KOPT-K1 (cell line): ENCODE measurements around the gene NINJ2.
A peak's percentile ranks its signal among the peaks of the same experiment; 100 is the strongest.

Source experiments
- H3K27ac ChIP-seq: fragments of 200-600 bp; sonication (generic); 2 replicates; pipeline ENCODE4 v1.5.1; 2016; ENCODE audit warnings: antibody characterized with exemption, mild to moderate bottlenecking, low read depth, low read length; ENCODE audit not compliant: poor library complexity, severe bottlenecking
- H3K36me3 ChIP-seq: fragments of 200-600 bp; sonication (generic); 2 replicates; pipeline ENCODE4 v1.5.1; 2017; ENCODE audit warnings: antibody characterized with exemption, mild to moderate bottlenecking, low read length, moderate library complexity; ENCODE audit not compliant: insufficient read depth
- H3K9me3 ChIP-seq: fragments of 200-600 bp; sonication (generic); 2 replicates; pipeline ENCODE4 v1.5.1; 2017; ENCODE audit warnings: antibody characterized with exemption, low read length, mild to moderate bottlenecking; ENCODE audit not compliant: insufficient read depth, poor library complexity, severe bottlenecking

Gene NINJ2

GRCh38 chr12:617304-617915, 45.8 kb downstream of the NINJ2 start:
- Histone ChIP-seq H3K27ac (no peak overlapping the region), H3K36me3 (no peaks in the 10 kb centered on the region), H3K9me3 (no peaks in the 10 kb centered on the region)

- Histone ChIP-seq H3K27ac (no peak overlapping the region), H3K36me3 (no peaks in the 10 kb centered on the region), H3K9me3 (no peaks in the 10 kb centered on the region)
Measured at GRCh38 chr12:615620-616019, 47.6 kb downstream of the NINJ2 start.

GRCh38 chr12:614411-614970, 48.8 kb downstream of the NINJ2 start:
- Histone ChIP-seq H3K9me3 (no peaks in the 10 kb centered on the region), H3K27ac (peak overlapping the region; percentile 48), H3K36me3 (no peaks in the 10 kb centered on the region)

- Histone ChIP-seq H3K36me3 (no peaks in the 10 kb centered on the region), H3K9me3 (no peaks in the 10 kb centered on the region), H3K27ac (no peak overlapping the region)
Measured at GRCh38 chr12:613996-614395, 49.2 kb downstream of the NINJ2 start.

GRCh38 chr12:612886-613285, 50.4 kb downstream of the NINJ2 start:
- H3K36me3 ChIP-seq, result no peaks in the 10 kb centered on the region
- H3K27ac ChIP-seq, result no peak overlapping the region
- H3K9me3 ChIP-seq, result no peaks in the 10 kb centered on the region

GRCh38 chr12:612293-612692, 51.0 kb downstream of the NINJ2 start:
- H3K9me3 ChIP-seq, result no peaks in the 10 kb centered on the region
- H3K36me3 ChIP-seq, result no peaks in the 10 kb centered on the region
- no peak overlapping the region for H3K27ac ChIP-seq

- no peak overlapping the region for H3K27ac ChIP-seq
- no peaks in the 10 kb centered on the region for H3K36me3 ChIP-seq
- no peaks in the 10 kb centered on the region for H3K9me3 ChIP-seq
Measured at GRCh38 chr12:611721-612120, 51.5 kb downstream of the NINJ2 start.

GRCh38 chr12:608921-609320, 54.3 kb downstream of the NINJ2 start:
- Histone ChIP-seq H3K9me3 (no peaks in the 10 kb centered on the region), H3K27ac (no peak overlapping the region), H3K36me3 (no peaks in the 10 kb centered on the region)

- H3K36me3 ChIP-seq, result no peaks in the 10 kb centered on the region
- no peaks in the 10 kb centered on the region for H3K9me3 ChIP-seq
- no peak overlapping the region for H3K27ac ChIP-seq
Measured at GRCh38 chr12:608413-608812, 54.8 kb downstream of the NINJ2 start.

GRCh38 chr12:607541-608001, 55.7 kb downstream of the NINJ2 start:
- H3K36me3 ChIP-seq, result no peaks in the 10 kb centered on the region
- no peak overlapping the region for H3K27ac ChIP-seq

GRCh38 chr12:604956-605355, 58.3 kb downstream of the NINJ2 start:
- Histone ChIP-seq H3K27ac (no peak overlapping the region), H3K9me3 (no peaks in the 10 kb centered on the region), H3K36me3 (no peaks in the 10 kb centered on the region)

More at GRCh38 chr12:607541-608001, 55.7 kb downstream of the NINJ2 start:
- no peaks in the 10 kb centered on the region for H3K9me3 ChIP-seq

- H3K36me3 ChIP-seq, result no peaks in the 10 kb centered on the region
- H3K27ac ChIP-seq, result no peak overlapping the region
- H3K9me3 ChIP-seq, result no peaks in the 10 kb centered on the region
Measured at GRCh38 chr12:602700-603068, 60.6 kb downstream of the NINJ2 start.

GRCh38 chr12:601976-602699, 61.1 kb downstream of the NINJ2 start:
- Histone ChIP-seq H3K9me3 (no peaks in the 10 kb centered on the region), H3K27ac (no peak overlapping the region), H3K36me3 (no peaks in the 10 kb centered on the region)

GRCh38 chr12:599756-600155, 63.5 kb downstream of the NINJ2 start:
- H3K36me3 ChIP-seq, result no peaks in the 10 kb centered on the region
- H3K27ac ChIP-seq, result no peak overlapping the region
- no peaks in the 10 kb centered on the region for H3K9me3 ChIP-seq

- Histone ChIP-seq H3K36me3 (no peaks in the 10 kb centered on the region), H3K9me3 (no peaks in the 10 kb centered on the region), H3K27ac (no peak overlapping the region)
Measured at GRCh38 chr12:597926-598568, 65.2 kb downstream of the NINJ2 start.
